ENCODE data around the gene CPXM1. TPM values are rescaled to one million over a fixed set of nuclear protein-coding genes. Genes with fewer than 3 reads are reported as not detected.

The CPXM1 gene
- total and polyA plus RNA-seq, 2 experiments from 2014 or later: 57.8 to 66.3 TPM

DNA sequence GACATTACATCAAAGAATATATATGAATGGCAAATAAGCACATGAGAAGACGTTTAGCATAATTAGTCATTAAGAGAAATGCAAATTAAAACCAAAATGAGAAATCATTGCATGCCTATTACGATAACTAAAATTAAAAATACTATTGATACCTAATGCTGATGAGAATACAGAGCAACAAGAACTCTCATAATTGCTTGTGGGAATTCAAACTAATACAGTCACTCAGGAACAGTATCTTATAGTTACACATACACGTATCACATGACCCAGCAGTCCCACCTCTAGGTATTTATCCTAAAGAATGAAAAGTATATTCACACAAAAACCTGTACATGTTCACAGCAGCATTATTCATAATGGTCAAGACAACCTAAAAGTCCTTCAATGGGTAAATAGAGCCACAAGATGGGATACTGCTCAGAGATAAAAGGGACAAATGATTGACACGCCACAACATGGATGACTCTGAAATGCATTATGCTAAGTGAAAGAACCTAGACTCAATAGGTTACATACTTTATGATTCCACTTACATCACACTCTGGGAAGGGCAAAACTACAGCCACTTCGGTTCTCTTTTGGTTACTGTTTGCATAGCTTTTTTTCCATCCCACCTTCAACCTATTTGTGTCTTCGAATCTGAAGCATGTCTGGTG, 16.4 kb downstream of the CPXM1 start:
- H3K27ac ChIP-seq: no peak overlapping the region
- H4K20me1 ChIP-seq (ENCODE audit: insufficient read depth, poor library complexity, severe bottlenecking): no peaks in the 10 kb centered on the region
- no peaks in the 10 kb centered on the region for H3K4me1 ChIP-seq (ENCODE audit: insufficient read depth)
- H3K4me2 ChIP-seq: no peak overlapping the region
- H3K4me3 ChIP-seq: no peak overlapping the region
- H2AFZ ChIP-seq: no peak overlapping the region
- TF ChIP-seq EZH2phosphoT487 (IDR thresholded peaks at IDR 0.05; ENCODE audit: low read depth, severe bottlenecking, unreplicated experiment) (no peak), EZH2 (IDR thresholded peaks at IDR 0.05; ENCODE audit: borderline replicate concordance) (no peak)
- TF ChIP-seq, protein P1, sequence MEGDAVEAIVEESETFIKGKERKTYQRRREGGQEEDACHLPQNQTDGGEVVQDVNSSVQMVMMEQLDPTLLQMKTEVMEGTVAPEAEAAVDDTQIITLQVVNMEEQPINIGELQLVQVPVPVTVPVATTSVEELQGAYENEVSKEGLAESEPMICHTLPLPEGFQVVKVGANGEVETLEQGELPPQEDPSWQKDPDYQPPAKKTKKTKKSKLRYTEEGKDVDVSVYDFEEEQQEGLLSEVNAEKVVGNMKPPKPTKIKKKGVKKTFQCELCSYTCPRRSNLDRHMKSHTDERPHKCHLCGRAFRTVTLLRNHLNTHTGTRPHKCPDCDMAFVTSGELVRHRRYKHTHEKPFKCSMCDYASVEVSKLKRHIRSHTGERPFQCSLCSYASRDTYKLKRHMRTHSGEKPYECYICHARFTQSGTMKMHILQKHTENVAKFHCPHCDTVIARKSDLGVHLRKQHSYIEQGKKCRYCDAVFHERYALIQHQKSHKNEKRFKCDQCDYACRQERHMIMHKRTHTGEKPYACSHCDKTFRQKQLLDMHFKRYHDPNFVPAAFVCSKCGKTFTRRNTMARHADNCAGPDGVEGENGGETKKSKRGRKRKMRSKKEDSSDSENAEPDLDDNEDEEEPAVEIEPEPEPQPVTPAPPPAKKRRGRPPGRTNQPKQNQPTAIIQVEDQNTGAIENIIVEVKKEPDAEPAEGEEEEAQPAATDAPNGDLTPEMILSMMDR (IDR thresholded peaks at IDR 0.05; ENCODE audit: poor library complexity): no peak
- 84% methylated on average over 6 of the region's 6 CpGs for WGBS (ENCODE audit: low lambda C conversion rate, missing lambda C conversion rate)
- no peaks in the 10 kb centered on the region for H3K36me3 ChIP-seq (replicated peaks; ENCODE audit: insufficient read depth, low read depth)
- no peaks in the 10 kb centered on the region for H3K9me2 ChIP-seq (replicated peaks; ENCODE audit: insufficient read depth)
- DNase-seq (ENCODE audit: low spot score): no peak
- no peaks in the 10 kb centered on the region for H3K9me3 ChIP-seq (ENCODE audit: low read depth)
- H3K27me3 ChIP-seq: peaks cover 13% of the 10 kb centered on the region
- no peaks in the 10 kb centered on the region for H3K79me2 ChIP-seq

DNA sequence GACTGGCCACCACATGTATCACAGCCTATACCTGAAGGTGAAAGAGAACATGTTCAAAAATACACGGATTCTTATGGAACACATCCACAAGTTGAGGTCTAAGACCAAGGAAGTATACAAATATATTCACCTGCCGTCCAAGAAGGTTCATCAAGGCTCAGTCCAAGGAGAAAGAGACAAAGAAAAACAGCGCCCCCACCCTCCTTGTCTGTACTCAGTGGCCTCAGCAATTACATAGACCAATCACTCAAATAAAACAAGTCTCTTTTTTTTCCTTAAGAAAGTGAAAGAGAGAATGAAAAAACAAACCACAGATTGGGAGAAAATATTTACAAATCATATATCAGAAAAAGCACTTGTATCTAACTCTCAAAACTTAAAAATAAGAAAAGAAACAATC, 19.5 kb downstream of the CPXM1 start:
- Histone ChIP-seq H3K4me1 (ENCODE audit: insufficient read depth) (no peaks in the 10 kb centered on the region), H3K27me3 (peaks cover 16% of the 10 kb centered on the region)
- WGBS (ENCODE audit: low lambda C conversion rate, missing lambda C conversion rate): 35% methylated on average over 3 of the region's 3 CpGs

DNA sequence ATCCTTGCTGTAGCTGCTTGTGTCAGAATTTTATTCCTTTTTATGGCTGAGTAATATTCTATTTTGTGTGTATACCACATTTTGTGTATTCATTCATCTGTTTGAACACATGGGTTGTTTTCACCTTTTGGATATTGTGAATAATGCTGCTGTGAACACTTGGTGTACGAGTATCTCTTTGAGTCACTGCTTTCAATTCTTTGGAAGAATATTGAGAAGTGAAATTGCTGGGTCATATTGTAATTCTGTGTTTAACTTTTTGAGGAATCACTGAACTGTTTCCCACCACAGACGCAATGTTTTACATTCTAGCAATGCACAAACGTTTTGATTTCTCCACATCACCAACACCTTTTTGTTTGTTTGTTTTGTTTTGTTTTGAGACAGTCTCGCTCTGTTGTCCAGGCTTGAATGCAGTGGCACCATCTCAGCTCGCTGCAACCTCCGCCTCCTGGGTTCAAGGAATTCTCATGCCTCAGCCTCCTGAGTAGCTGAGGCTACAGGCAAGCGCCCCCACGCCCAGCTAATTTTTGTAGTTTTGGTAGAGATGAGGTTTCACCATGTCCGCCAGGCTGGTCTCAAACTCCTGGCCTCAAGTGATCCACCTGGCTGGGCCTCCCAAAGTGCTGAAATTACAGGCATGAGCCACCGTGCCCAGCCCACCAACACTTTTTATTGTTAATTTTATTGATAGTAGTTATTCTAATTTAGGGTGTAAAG, 21.7 kb downstream of the CPXM1 start:
- H3K4me2 ChIP-seq: no peak overlapping the region
- H3K9me3 ChIP-seq (ENCODE audit: low read depth): no peaks in the 10 kb centered on the region
- no peaks in the 10 kb centered on the region for H3K4me1 ChIP-seq (ENCODE audit: insufficient read depth)
- TF ChIP-seq, protein P1 (IDR thresholded peaks at IDR 0.05; ENCODE audit: poor library complexity): no peak
- TF ChIP-seq EZH2 (IDR thresholded peaks at IDR 0.05; ENCODE audit: borderline replicate concordance) (no peak), EZH2phosphoT487 (IDR thresholded peaks at IDR 0.05; ENCODE audit: low read depth, severe bottlenecking, unreplicated experiment) (no peak)
- no peaks in the 10 kb centered on the region for H3K9me2 ChIP-seq (replicated peaks; ENCODE audit: insufficient read depth)
- WGBS (ENCODE audit: low lambda C conversion rate, missing lambda C conversion rate): 91% methylated on average over 10 of the region's 10 CpGs
- DNase-seq (ENCODE audit: low spot score): no peak
- H3K79me2 ChIP-seq: no peaks in the 10 kb centered on the region
- H2AFZ ChIP-seq: no peak overlapping the region
- no peak overlapping the region for H3K27ac ChIP-seq
- peaks cover 16% of the 10 kb centered on the region for H3K27me3 ChIP-seq
- H3K36me3 ChIP-seq (replicated peaks; ENCODE audit: insufficient read depth, low read depth): no peaks in the 10 kb centered on the region
- H3K4me3 ChIP-seq: no peak overlapping the region
- H4K20me1 ChIP-seq (ENCODE audit: insufficient read depth, poor library complexity, severe bottlenecking): no peaks in the 10 kb centered on the region

More for the DNA sequence above, 19.5 kb downstream of the CPXM1 start:
- TF ChIP-seq, protein P1 (IDR thresholded peaks at IDR 0.05; ENCODE audit: poor library complexity): no peak
- TF ChIP-seq EZH2phosphoT487 (IDR thresholded peaks at IDR 0.05; ENCODE audit: low read depth, severe bottlenecking, unreplicated experiment): no peak
- TF ChIP-seq EZH2 (IDR thresholded peaks at IDR 0.05; ENCODE audit: borderline replicate concordance): no peak
- no peak overlapping the region for H3K4me3 ChIP-seq
- H3K36me3 ChIP-seq (replicated peaks; ENCODE audit: insufficient read depth, low read depth): no peaks in the 10 kb centered on the region
- no peak for DNase-seq (ENCODE audit: low spot score)
- H3K79me2 ChIP-seq: no peaks in the 10 kb centered on the region
- no peak overlapping the region for H3K4me2 ChIP-seq
- H3K9me3 ChIP-seq (ENCODE audit: low read depth): no peaks in the 10 kb centered on the region
- no peaks in the 10 kb centered on the region for H3K9me2 ChIP-seq (replicated peaks; ENCODE audit: insufficient read depth)
- no peak overlapping the region for H3K27ac ChIP-seq
- H4K20me1 ChIP-seq (ENCODE audit: insufficient read depth, poor library complexity, severe bottlenecking): no peaks in the 10 kb centered on the region
- H2AFZ ChIP-seq: no peak overlapping the region

Measured in hepatocyte (in vitro differentiated cells).